ENCODE results near the gene RAMACL.

- TF ChIP-seq CTCF (IDR thresholded peaks at IDR 0.05 in 8 of 11, conservative IDR thresholded peaks at IDR 0.05 in 3 of 11) (no peak), POLR2A (IDR thresholded peaks at IDR 0.05) (no peak)
Measured at GRCh38 chr6:166630462-166630861, 44.0 kb upstream of the RAMACL start.
